HepG2 (cell line): ENCODE measurements around the gene TBX3. TPM values are rescaled to one million over a fixed set of nuclear protein-coding genes. Genes with fewer than 3 reads are reported as not detected.

Experiments
- ATAC-seq: fragments of 200-7000 bp; cut with Tn5 transposase; 3 replicates; pipeline ENCODE4 v1.9.1; 2020; ENCODE audit warnings: mild to moderate bottlenecking, moderate library complexity
- BruUV-seq: library from RNA; stranded (reverse); fragments of 400-500 nt; replicated peaks from 2 replicates; lab custom pipeline; 2021; lab: Mats Ljungman, UMichigan
- CTCF ChIA-PET: fragments of 300-600 bp; formaldehyde crosslinking; extraction: SDS; loops from one replicate; lab custom pipeline; 2021; ENCODE audit warnings: low total read pairs, inconsistent platforms, low intra/inter-chr PET ratio; lab: Yijun Ruan, JAX
- POLR2A ChIA-PET: fragments of 350-600 bp; sonication (Branson Sonifier 250); formaldehyde crosslinking; loops from one replicate; lab custom pipeline; 2020; ENCODE audit warnings: antibody characterized with exemption, inconsistent platforms; lab: Yijun Ruan, JAX
- DNase-seq: peaks from one replicate; pipeline ENCODE4 v3.0.0-alpha.2; 2015; ENCODE audit warnings: low spot score
- FAIRE-seq: peaks from 3 replicates; lab custom pipeline; 2011; peaks lifted over from hg19 to GRCh38; lab: Jason Lieb, UNC
- H2AFZ ChIP-seq: one replicate; pipeline ENCODE4 v1.6.1; 2011; ENCODE audit warnings: low read length, inconsistent platforms
- H3K27ac ChIP-seq: fragments of 300-600 bp; 3 replicates; pipeline ENCODE4 v1.8.0; 2011; ENCODE audit warnings: mixed run types, mild to moderate bottlenecking, mixed read lengths, low read length, inconsistent platforms; ENCODE audit not compliant: insufficient read depth; ENCODE audit errors: extremely low read length
- H3K27me3 ChIP-seq, 2 experiments: fragments of 200-600 bp in 1 of 2; 2 replicates in 1 of 2; 3 replicates in 1 of 2; pipeline versions ENCODE4 v1.6.0 to v1.8.0; 2011; ENCODE audit warnings: low read length in 2 of 2, mild to moderate bottlenecking in 2 of 2, moderate library complexity in 2 of 2, inconsistent platforms in 1 of 2; ENCODE audit not compliant: insufficient read depth in 2 of 2, control insufficient read depth in 1 of 2
- H3K36me3 ChIP-seq, 2 experiments: fragments of 200-600 bp in 1 of 2; replicated peaks in 1 of 2; 2 replicates in 1 of 2; 3 replicates in 1 of 2; pipeline versions ENCODE4 v1.5.1 to v1.8.0; 2011; ENCODE audit warnings: low read length in 2 of 2, inconsistent platforms in 1 of 2; ENCODE audit not compliant: insufficient read depth in 2 of 2, control insufficient read depth in 1 of 2
- H3K4me1 ChIP-seq: 2 replicates; pipeline ENCODE4 v1.5.1; 2012; ENCODE audit warnings: low read length, inconsistent platforms; ENCODE audit not compliant: insufficient read depth
- H3K4me2 ChIP-seq: 2 replicates; pipeline ENCODE4 v1.6.0; 2011; ENCODE audit warnings: low read depth, low read length, inconsistent platforms
- H3K4me3 ChIP-seq, 3 experiments: fragments of 200-600 bp in 1 of 3; sonication (generic), shearing (Covaris generic) in 1 of 3; replicated peaks in 1 of 3; 2 replicates each; pipeline ENCODE4 v1.5.1; 2011 to 2016; ENCODE audit warnings: low read length in 3 of 3, inconsistent platforms in 2 of 3, low read depth in 2 of 3, mild to moderate bottlenecking in 2 of 3, control low read depth in 1 of 3, mixed read lengths in 1 of 3; ENCODE audit not compliant: insufficient read depth in 1 of 3
- H3K79me2 ChIP-seq: one replicate; pipeline ENCODE4 v1.6.1; 2011; ENCODE audit warnings: low read length, inconsistent platforms; ENCODE audit not compliant: insufficient read depth
- H3K9ac ChIP-seq: 2 replicates; pipeline ENCODE4 v1.6.0; 2011; ENCODE audit warnings: mild to moderate bottlenecking, low read depth, low read length, inconsistent platforms; ENCODE audit not compliant: insufficient read depth
- H3K9me3 ChIP-seq: 2 replicates; pipeline ENCODE4 v1.5.1; 2012; ENCODE audit warnings: mild to moderate bottlenecking, low read length
- H4K20me1 ChIP-seq: 2 replicates; pipeline ENCODE4 v1.6.0; 2011; ENCODE audit warnings: inconsistent platforms, mild to moderate bottlenecking, low read length, moderate library complexity; ENCODE audit not compliant: insufficient read depth
- ATF1 ChIP-seq: IDR thresholded peaks from 2 replicates; pipeline ENCODE4 v1.6.1; 2016; ENCODE audit warnings: mild to moderate bottlenecking, control low read depth
- CHD2 ChIP-seq: IDR thresholded peaks from 2 replicates; pipeline ENCODE4 v1.6.1; 2011; ENCODE audit warnings: low read depth, low read length, improper control_type of control experiment
- FOXC1 ChIP-seq: sonication (generic); formaldehyde crosslinking; IDR thresholded peaks from 2 replicates; pipeline ENCODE4 v1.8.0; 2022; ENCODE audit warnings: mild to moderate bottlenecking, missing genetic modification reagents, borderline replicate concordance
- KLF11 ChIP-seq: IDR thresholded peaks from 2 replicates; pipeline ENCODE4 v1.6.1; 2016; ENCODE audit warnings: missing compliant biosample characterization
- NFKB2 ChIP-seq: sonication (generic); formaldehyde crosslinking; IDR thresholded peaks from 2 replicates; pipeline ENCODE4 v1.4.0; 2020; ENCODE audit warnings: missing genetic modification reagents, borderline replicate concordance
- RBM22 ChIP-seq: fragments of 200-400 bp; formaldehyde crosslinking; optimal IDR thresholded peaks from 2 replicates; pipeline ENCODE3; 2017; ENCODE audit warnings: mild to moderate bottlenecking, low read length, moderate library complexity
- SAP130 ChIP-seq: IDR thresholded peaks from 2 replicates; pipeline ENCODE4 v1.6.1; 2016; ENCODE audit warnings: low read depth
- SIN3A ChIP-seq: IDR thresholded peaks from 2 replicates; pipeline ENCODE4 v1.6.1; 2011; ENCODE audit warnings: low read depth, mild to moderate bottlenecking, control low read depth, low read length, borderline replicate concordance
- SKIL ChIP-seq: sonication (generic); formaldehyde crosslinking; IDR thresholded peaks from 2 replicates; pipeline ENCODE4 v1.8.0; 2022; ENCODE audit warnings: missing genetic modification reagents, mild to moderate bottlenecking, moderate library complexity, borderline replicate concordance
- SNRNP70 ChIP-seq: fragments of 200-400 bp; formaldehyde crosslinking; IDR thresholded peaks from 2 replicates; pipeline ENCODE4 v1.6.1; 2017; ENCODE audit warnings: mild to moderate bottlenecking, low read depth, low read length, moderate library complexity
- ZNF17 ChIP-seq: sonication (generic); formaldehyde crosslinking; IDR thresholded peaks from 2 replicates; pipeline ENCODE4 v1.5.0; 2020; ENCODE audit warnings: mild to moderate bottlenecking, missing genetic modification reagents
- ZNF18 ChIP-seq: sonication (generic); formaldehyde crosslinking; IDR thresholded peaks from 2 replicates; pipeline ENCODE4 v1.8.0; 2022; ENCODE audit warnings: mild to moderate bottlenecking, missing genetic modification reagents; ENCODE audit not compliant: insufficient replicate concordance
- ZNF350 ChIP-seq: sonication (generic); formaldehyde crosslinking; IDR thresholded peaks from 2 replicates; pipeline ENCODE4 v1.4.0; 2020; ENCODE audit warnings: mild to moderate bottlenecking, low read depth, missing genetic modification reagents, borderline replicate concordance
- WGBS: methylation state at CpG from one replicate; pipeline ENCODE4 v1.1.6; 2017; ENCODE audit warnings: low lambda C conversion rate; 5-methylcytosine and 5-hydroxymethylcytosine counted together
- in situ Hi-C: cut with HindIII; loops from 2 replicates; pipeline ENCODE4 v1.10.0; 2017; ENCODE audit warnings: low pct_unique_long_range_greater_than_20kb; ENCODE audit not compliant: extremely low pct_ligation_motif_present
- intact Hi-C: fragments of 100-400 bp; cut with micrococcal nuclease; formaldehyde crosslinking; loops from one replicate; pipeline ENCODE4 v1.10.0; 2022; ENCODE audit not compliant: unreplicated experiment
- polyA plus RNA-seq, 8 experiments: library from polyadenylated mRNA; depleted of rRNA in 3 of 8; stranded (reverse) in 7 of 8; unstranded in 1 of 8; fragments of >200 nt; fragmentation: Illumina TruSeq in 4 of 8; extraction: Trizol in 4 of 8; gene quantifications; 2 replicates each; pipeline versions ENCODE4 v1.2.1 to v1.2.3, GENCODE V29; 2011 to 2016; ENCODE audit warnings: low read depth in 4 of 8, missing spikeins in 1 of 8, mixed read lengths in 1 of 8; ENCODE audit not compliant: insufficient read depth in 1 of 8
- total RNA-seq, 5 experiments: library from RNA; depleted of rRNA; stranded (reverse); fragments of >200 nt; fragmentation: Illumina TruSeq; extraction: Trizol; gene quantifications; 2 replicates each; pipeline ENCODE4 v1.2.3, GENCODE V29; 2016; ENCODE audit warnings: low read depth in 1 of 5
- TF ChIP-seq, protein P1 (sequence below): sonication (generic); formaldehyde crosslinking; IDR thresholded peaks from 2 replicates; pipeline ENCODE4 v1.5.0; 2020; ENCODE audit warnings: mild to moderate bottlenecking, missing genetic modification reagents

Gene TBX3
- total and polyA plus RNA-seq, 2 of the 13 experiments (the other 11 are each of a cell fraction or from before 2014, with no cell fraction given): 27.1 to 42.4 TPM

DNA sequence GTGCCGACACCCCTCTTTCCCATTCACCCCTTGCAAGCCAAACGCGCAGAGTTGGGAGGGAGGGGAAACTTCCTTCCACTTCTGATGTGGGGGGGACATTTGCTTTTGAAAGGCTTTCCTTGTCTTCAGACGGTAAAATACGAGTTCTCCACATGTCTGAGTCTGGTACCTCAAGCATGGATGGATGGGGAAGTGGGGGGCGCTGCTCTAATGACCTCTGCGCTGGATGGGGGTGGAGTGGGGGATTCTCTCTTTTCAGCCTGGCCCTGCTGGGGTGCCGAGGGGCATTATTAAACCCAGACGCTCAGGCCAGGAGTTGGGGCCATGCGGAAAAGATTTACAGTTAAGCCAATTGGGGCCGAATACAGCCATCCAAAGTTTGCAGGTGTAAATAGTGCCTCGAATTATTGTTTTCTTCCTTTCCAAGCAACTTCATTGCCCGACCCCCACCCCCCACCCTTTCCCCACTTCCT, 9.1 kb upstream of the TBX3 start:
- H4K20me1 ChIP-seq: no peaks in the 10 kb centered on the region
- peaks cover 12% of the 10 kb centered on the region; the same call in 1 of the 2 replicates for H3K4me1 ChIP-seq
- no peak overlapping the region for H2AFZ ChIP-seq
- no peak for DNase-seq
- H3K4me2 ChIP-seq: peak overlapping the region; percentile 68
- ChIA-PET POLR2A (no interaction called here), CTCF (no interaction called here)
- 79% methylated on average over 13 of the region's 13 CpGs for WGBS
- no peaks in the 10 kb centered on the region for H3K36me3 ChIP-seq
- in situ Hi-C loops: no loop called here
- ATAC-seq: no peak
- FAIRE-seq: no peak
- peak overlapping the region in 1 of 3 experiments; percentile 62; a peak in 1 of 6 replicates for H3K4me3 ChIP-seq
- no peaks in the 10 kb centered on the region for H3K79me2 ChIP-seq
- no peak for TF ChIP-seq SAP130 (CRISPR knock-in tag)
- TF ChIP-seq RBM22: no peak
- TF ChIP-seq ZNF18 (CRISPR knock-in tag): no peak
- TF ChIP-seq CHD2: no peak
- no peak for TF ChIP-seq SIN3A
- TF ChIP-seq SNRNP70: no peak
- no peak for TF ChIP-seq SKIL (CRISPR knock-in tag)
- TF ChIP-seq, protein P1, sequence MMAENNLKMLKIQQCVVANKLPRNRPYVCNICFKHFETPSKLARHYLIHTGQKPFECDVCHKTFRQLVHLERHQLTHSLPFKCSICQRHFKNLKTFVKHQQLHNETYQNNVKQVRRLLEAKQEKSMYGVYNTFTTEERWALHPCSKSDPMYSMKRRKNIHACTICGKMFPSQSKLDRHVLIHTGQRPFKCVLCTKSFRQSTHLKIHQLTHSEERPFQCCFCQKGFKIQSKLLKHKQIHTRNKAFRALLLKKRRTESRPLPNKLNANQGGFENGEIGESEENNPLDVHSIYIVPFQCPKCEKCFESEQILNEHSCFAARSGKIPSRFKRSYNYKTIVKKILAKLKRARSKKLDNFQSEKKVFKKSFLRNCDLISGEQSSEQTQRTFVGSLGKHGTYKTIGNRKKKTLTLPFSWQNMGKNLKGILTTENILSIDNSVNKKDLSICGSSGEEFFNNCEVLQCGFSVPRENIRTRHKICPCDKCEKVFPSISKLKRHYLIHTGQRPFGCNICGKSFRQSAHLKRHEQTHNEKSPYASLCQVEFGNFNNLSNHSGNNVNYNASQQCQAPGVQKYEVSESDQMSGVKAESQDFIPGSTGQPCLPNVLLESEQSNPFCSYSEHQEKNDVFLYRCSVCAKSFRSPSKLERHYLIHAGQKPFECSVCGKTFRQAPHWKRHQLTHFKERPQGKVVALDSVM (CRISPR knock-in tag): no peak
- no peak for TF ChIP-seq NFKB2 (CRISPR knock-in tag)
- no peak for TF ChIP-seq FOXC1 (CRISPR knock-in tag)
- TF ChIP-seq KLF11 (CRISPR knock-in tag): no peak
- TF ChIP-seq ATF1 (CRISPR knock-in tag): no peak
- no peak for TF ChIP-seq ZNF17
- no peak for TF ChIP-seq ZNF350 (CRISPR knock-in tag)
- no peaks in the 10 kb centered on the region for H3K27me3 ChIP-seq
- no peak overlapping the region for H3K9ac ChIP-seq
- H3K9me3 ChIP-seq: no peaks in the 10 kb centered on the region
- BruUV-seq: no TSS peak
- intact Hi-C loops: no loop called here
- H3K27ac ChIP-seq: no peak overlapping the region
